LNCaP clone FGC (cell line): ENCODE measurements around the gene DST.

Source experiments
- DNase-seq: peaks from one replicate; pipeline ENCODE4 v3.0.0-alpha.2; 2011; ENCODE audit warnings: low read depth
- H3K4me3 ChIP-seq: 2 replicates; pipeline ENCODE4 v1.5.1; 2011; ENCODE audit warnings: mild to moderate bottlenecking, low read depth, low read length, control low read depth
- CTCF ChIP-seq: IDR thresholded peaks from 2 replicates; pipeline ENCODE4 v1.5.1; 2012; ENCODE audit warnings: mild to moderate bottlenecking; ENCODE audit not compliant: control insufficient read depth, insufficient read depth; ENCODE audit errors: extremely low read depth

DST gene

GRCh38 chr6:56520218-56520617, 122.5 kb downstream of the DST start:
- no peak for DNase-seq
- no peak overlapping the region for H3K4me3 ChIP-seq
- TF ChIP-seq CTCF: no peak

GRCh38 chr6:56518995-56519767, 123.5 kb downstream of the DST start:
- no peak overlapping the region for H3K4me3 ChIP-seq
- TF ChIP-seq CTCF: no peak

GRCh38 chr6:56517155-56517745, 125.4 kb downstream of the DST start:
- DNase-seq: no peak
- no peak for TF ChIP-seq CTCF
- H3K4me3 ChIP-seq: no peak overlapping the region

More at GRCh38 chr6:56518995-56519767, 123.5 kb downstream of the DST start:
- no peak for DNase-seq

GRCh38 chr6:56516003-56516402, 126.7 kb downstream of the DST start:
- no peak overlapping the region for H3K4me3 ChIP-seq
- TF ChIP-seq CTCF: no peak
- no peak for DNase-seq

- TF ChIP-seq CTCF: no peak
- peak; percentile 54 for DNase-seq
- no peak overlapping the region for H3K4me3 ChIP-seq
These were observed 127.4 kb downstream of the DST start for GRCh38 chr6:56515081-56515905.

- TF ChIP-seq CTCF: no peak
- H3K4me3 ChIP-seq: no peak overlapping the region
- peak; percentile 44 for DNase-seq
These were observed 128.3 kb downstream of the DST start for GRCh38 chr6:56514395-56514794.
